HG02981 (cell line): Measurements from ENCODE around the gene SAMSN1.
A peak's percentile ranks its signal among the peaks of the same experiment; 100 is the strongest.
"Not testable (repeated sequence)": the region's sequence is repeated elsewhere in the genome, so short reads cannot be mapped to it uniquely, and the experiment has no call there.

Experiments used
- ATAC-seq: cut with Tn5 transposase; IDR thresholded peaks from one replicate; pipeline ENCODE4 v1.9.1; 2021; ENCODE audit warnings: mild to moderate bottlenecking, moderate library complexity; ENCODE audit not compliant: unreplicated experiment

SAMSN1 gene

GRCh38 chr21:14531757-14532316 is 14.3 kb downstream of the SAMSN1 start:
- no peak for ATAC-seq

DNA sequence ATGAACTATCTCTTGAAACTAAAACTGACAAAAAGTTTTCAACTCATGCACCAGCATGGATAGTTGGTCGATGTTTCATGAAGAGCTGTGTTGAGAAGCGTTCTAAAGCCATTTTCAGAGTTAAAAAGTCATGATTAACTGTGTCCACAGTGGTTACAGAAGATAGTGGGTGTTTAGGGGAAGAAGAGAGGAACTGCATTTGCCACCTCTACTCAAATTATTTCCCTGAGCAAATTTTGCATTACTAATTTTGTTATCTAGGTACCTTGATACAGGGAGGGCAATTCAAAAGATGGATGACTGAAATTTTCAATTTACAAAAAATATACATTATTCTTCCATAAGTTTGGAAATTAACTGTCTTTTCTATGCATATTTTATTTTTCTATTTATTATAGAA is 15.5 kb downstream of the SAMSN1 start:
- ATAC-seq = no peak

GRCh38 chr21:14528815-14529214 is 17.3 kb downstream of the SAMSN1 start:
- ATAC-seq = no peak

GRCh38 chr21:14527696-14528652 is 18.1 kb downstream of the SAMSN1 start:
- no peak for ATAC-seq

- no peak for ATAC-seq
Measured at GRCh38 chr21:14526836-14527695, 19.0 kb downstream of the SAMSN1 start.

DNA sequence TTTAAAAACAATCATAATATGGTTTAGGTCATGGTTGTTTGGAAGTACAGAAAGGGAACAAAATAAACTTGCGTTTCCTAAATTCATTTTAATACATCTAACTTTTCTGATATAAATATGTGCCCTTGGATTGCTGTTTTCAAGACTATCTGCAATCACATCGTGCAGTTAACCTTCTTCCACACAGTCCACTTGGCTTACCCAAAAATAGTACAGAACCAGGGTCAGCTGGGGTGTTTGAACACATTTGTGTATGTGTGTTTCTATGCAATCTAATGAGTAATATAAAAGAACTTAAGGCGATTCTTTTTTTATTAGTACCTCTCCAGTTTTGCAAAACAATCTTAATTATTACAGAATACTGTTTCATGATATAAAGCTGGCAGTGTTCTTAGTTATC is 19.9 kb downstream of the SAMSN1 start:
- ATAC-seq = no peak

DNA sequence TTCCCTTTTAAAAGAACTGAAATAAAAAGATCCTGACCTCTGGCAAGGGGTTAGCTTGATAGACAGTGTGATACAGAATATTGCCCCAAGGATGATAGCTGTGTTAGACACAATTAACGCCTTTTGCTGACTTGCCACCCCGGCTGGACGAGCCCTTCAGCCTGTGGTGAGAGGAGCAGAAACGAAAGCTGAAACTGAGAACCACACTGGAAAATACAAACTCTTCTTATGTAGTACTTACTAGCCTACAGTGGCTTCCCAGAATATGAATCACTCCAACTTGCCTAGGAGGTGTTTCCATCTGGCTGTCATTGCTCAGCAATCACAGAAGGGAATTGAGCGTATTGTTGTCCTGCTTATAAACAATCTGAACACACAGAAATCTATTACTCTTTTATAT is 22.9 kb downstream of the SAMSN1 start:
- ATAC-seq = peak; percentile 81

- no peak for ATAC-seq
Measured at GRCh38 chr21:14522736-14523135, 23.4 kb downstream of the SAMSN1 start.

DNA sequence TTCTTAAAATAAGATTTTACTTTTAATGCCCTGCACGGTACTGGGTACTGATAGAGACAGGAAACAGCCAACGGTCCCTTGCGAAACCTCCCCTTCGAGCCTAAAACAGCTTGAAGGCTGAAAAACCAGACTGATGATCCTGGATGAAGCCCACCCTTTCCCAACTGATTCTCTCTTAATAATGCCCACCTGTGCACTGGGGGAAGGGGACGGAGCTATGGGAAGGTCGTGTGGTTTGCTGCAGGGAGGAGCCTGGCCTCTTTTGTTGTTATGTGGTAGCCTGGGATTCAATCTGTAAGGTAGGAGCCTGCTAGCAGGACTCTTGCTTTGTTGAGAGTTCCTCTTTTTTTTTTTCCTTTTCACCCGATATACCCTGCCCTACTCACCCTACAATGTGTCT is 25.6 kb downstream of the SAMSN1 start:
- no peak for ATAC-seq

DNA sequence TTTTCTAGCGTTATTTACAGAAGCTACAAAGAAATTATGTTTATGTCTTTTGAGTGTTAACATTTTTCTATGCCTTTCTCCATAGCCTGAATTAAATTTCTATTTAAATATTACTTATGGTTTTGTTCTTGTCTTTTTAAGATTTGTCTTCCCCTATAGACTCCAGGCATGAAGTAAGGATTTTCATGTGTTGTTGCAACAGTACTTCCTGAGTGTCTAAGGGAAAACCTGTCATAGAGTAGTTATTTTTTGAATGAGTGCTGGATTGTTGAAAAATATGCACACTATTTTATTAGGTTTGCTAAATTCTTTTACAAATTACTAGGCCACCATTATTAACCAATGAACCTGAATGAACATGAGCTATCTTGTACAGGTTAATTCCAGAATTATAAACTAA is 27.1 kb downstream of the SAMSN1 start:
- ATAC-seq = no peak

- ATAC-seq = no peak
Measured at GRCh38 chr21:14513804-14514203, 32.3 kb downstream of the SAMSN1 start.

- ATAC-seq = not testable (repeated sequence)
Measured at GRCh38 chr21:14506859-14507457, 39.2 kb downstream of the SAMSN1 start.

- no peak for ATAC-seq
Measured at GRCh38 chr21:14500873-14501272, 45.2 kb downstream of the SAMSN1 start.

DNA sequence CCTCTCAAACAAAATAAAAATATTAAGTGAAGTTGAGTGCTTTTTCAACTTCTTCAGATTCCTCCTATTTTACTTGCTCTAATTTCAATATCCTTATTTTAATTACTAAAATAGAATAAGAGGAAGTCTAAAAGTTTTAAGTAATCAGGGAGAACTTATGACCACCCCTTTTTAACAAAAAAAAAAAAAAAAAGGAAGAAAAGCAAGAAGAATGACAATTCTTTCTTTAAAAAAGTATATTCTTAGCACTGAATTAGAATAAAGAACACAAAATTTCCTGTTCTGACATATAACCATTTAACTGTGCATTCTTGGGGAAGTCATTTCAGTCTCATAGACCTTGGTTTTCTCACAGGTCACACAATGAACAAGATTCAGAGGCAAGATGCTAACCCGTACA is 46.8 kb downstream of the SAMSN1 start:
- no peak for ATAC-seq

GRCh38 chr21:14497825-14498224 is 48.3 kb downstream of the SAMSN1 start:
- ATAC-seq = no peak

DNA sequence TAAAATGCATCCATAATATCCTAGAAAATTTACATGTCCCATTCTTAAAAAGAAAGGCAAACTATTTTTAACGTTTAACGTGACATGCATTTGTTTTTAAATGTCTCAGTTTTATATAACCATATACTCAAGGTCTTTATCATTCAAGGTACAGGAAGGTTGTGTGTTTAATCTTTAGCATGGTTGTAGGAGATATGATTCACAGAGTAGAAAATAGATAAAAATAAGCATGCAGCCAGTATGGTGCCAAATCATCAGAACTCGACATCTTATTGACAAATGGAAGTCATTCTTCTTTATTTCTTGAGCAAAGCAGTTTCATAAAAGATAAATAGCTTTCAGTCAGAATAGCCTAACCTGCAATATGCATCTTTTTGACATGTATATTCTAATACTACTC is 51.0 kb downstream of the SAMSN1 start:
- ATAC-seq = no peak

GRCh38 chr21:14494181-14494580 is 51.9 kb downstream of the SAMSN1 start:
- ATAC-seq = not testable (repeated sequence)

DNA sequence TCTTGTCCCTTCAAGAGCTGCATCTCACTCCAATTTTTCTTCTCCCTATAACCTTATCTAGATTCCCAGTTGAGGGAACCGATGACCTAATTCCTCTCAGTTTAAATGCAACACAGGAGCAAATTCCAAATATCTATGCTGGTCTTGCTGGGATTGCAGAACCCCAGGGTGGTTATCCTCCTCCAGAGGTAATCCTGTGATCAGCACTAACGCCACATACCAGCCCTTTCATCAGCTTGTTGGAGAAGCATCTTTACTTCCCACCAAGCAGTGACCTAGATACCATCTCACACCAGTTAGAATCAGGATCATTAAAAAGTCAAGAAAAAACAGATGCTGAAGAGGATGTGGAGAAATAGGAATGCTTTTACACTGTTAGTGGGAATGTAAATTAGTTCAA is 52.4 kb downstream of the SAMSN1 start:
- no peak for ATAC-seq

- no peak for ATAC-seq
Measured at GRCh38 chr21:14492931-14493330, 53.2 kb downstream of the SAMSN1 start.

DNA sequence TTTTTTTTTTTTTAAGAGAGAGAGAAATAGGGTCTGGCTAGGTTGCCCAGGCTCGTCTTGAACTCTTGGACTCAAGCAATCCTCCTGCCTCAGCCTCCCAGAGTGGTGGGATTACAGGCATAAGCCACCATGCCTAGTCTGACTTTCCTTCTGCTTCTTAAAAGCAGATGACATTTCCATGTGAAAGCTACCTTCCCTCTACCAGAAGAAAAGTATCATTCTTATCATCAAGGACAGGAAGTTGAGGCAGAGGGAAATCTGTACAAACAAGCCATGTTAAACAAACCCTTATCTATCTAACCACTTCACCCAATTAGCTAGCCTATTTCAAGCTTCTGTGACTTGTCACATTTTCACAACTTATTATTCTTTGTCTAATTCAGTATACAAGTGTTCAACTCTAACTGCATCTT is 54.8 kb downstream of the SAMSN1 start:
- ATAC-seq = no peak

GRCh38 chr21:14488672-14489204 is 57.4 kb downstream of the SAMSN1 start:
- no peak for ATAC-seq
